ACHN (cell line): ENCODE results near the gene KCNMB4.

Experiments used
- DNase-seq: peaks from one replicate; pipeline ENCODE4 v3.0.0-alpha.2; 2015
- in situ Hi-C: cut with HindIII; loops from 2 replicates; pipeline ENCODE4 v1.10.0; 2017; ENCODE audit warnings: low sequenced_read_pairs, low pct_ligation_motif_present, low pct_unique_long_range_greater_than_20kb

The KCNMB4 gene

GRCh38 chr12:70418101-70418500 lies 52.0 kb downstream of the KCNMB4 start:
- in situ Hi-C loops: no loop called here
- no peak for DNase-seq

- in situ Hi-C loops: no loop called here
- DNase-seq: no peak
Measured at GRCh38 chr12:70422631-70423030, 56.5 kb downstream of the KCNMB4 start.

DNA sequence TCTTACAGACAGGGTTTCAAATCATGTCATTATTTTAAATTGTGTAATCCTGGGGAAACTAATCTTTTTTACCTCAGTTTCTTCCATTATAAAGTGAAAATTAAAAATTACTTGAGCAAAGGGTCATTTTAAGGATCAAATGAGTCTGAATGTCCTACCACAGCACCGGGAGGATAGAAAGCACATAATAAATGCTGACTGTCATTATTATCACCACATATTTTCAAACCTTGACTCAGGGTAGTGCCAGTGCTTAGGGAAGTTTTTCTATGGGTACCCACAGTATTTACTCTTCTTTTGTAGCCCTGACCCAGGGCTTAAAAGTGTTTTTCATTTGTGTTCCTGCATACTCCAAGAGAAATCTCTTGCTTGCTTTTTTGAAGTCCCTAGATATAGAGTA lies 60.5 kb downstream of the KCNMB4 start:
- DNase-seq: no peak

DNA sequence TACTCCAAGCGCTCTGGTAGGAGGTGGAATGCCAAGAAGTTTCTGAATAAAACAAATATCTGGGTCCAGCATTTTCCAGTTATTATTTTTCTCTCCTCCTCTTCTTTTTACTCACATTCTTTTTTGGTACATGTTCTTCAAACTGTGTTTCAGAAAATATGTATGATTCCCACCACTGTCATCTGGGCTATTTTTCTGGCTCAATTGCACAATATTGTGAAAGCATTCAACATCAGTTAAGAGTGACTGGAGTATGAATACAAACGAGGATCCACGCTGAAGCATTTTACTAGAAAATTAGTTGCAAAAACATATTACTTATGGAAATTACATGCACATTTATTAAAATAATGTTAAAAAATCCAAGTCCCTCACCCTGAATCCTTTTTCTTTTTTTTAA lies 61.5 kb downstream of the KCNMB4 start:
- in situ Hi-C loops: no loop called here
- no peak for DNase-seq

More for the DNA sequence above, 60.5 kb downstream of the KCNMB4 start:
- in situ Hi-C loops: no loop called here

DNA sequence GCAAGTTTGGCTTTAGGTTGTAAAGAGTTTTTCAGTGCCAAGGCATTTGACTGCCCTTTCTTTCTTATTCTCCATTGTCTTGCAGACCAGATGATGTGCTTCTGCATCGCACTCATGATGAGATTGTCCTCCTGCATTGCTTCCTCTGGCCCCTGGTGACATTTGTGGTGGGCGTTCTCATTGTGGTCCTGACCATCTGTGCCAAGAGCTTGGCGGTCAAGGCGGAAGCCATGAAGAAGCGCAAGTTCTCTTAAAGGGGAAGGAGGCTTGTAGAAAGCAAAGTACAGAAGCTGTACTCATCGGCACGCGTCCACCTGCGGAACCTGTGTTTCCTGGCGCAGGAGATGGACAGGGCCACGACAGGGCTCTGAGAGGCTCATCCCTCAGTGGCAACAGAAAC lies 64.3 kb downstream of the KCNMB4 start:
- in situ Hi-C loops: no loop called here
- no peak for DNase-seq

- in situ Hi-C loops: no loop called here
- DNase-seq: no peak
Measured at GRCh38 chr12:70436836-70437235, 70.7 kb downstream of the KCNMB4 start.

DNA sequence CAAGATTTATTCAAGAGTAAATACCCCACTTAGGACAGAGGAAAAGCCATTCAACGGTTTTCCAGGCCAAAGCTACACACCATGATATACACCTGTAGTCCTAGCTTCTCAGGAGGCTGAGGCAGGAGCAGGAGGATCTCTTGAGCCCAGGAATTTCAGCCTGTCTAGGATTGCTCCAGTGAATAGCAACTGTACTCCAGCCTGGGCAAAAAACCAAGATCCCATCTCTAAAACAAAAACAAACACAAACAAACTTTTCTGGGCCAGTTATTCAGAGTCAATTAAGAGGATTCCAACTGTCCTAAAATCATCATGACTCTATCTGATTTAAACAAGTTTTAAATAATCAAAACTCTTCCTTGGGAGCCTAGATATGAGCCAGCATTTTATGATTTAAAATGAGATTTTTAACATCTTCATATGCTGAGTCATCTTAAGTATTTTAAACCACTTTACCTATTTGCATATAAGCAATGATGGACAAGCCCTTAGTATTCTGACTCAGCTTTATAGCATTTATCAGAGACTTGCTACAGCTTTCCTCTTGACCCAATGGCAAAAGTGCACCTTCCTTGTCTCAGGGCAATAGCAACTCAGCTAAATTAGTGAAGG lies 77.1 kb downstream of the KCNMB4 start:
- in situ Hi-C loops: no loop called here
- DNase-seq: no peak

GRCh38 chr12:70444903-70445302 lies 78.8 kb downstream of the KCNMB4 start:
- in situ Hi-C loops: no loop called here
- no peak for DNase-seq

GRCh38 chr12:70448371-70448770 lies 82.3 kb downstream of the KCNMB4 start:
- DNase-seq: no peak

GRCh38 chr12:70449074-70449752 lies 83.1 kb downstream of the KCNMB4 start:
- in situ Hi-C loops: no loop called here
- no peak for DNase-seq

More at GRCh38 chr12:70448371-70448770, 82.3 kb downstream of the KCNMB4 start:
- in situ Hi-C loops: no loop called here

- in situ Hi-C loops: no loop called here
- no peak for DNase-seq
Measured at GRCh38 chr12:70449753-70450341, 83.8 kb downstream of the KCNMB4 start.

DNA sequence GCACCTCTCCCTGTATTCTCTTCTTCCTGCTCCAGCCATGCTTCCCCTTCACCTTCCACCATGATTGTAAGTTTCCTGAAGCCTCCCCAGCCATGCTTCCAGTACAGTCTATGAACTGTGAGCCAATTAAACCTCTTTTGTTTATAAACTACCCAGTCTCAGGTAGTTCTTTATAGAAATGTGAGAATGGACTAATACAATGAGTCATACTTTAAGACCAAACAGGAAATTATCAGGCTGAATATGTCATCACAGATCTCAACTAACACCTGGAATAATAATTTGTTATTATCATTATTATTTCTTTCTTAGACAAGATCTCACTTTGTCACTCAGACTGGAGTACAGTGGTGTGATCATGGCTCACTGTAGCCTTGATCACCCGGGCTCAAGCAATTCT lies 85.4 kb downstream of the KCNMB4 start:
- DNase-seq: no peak
- in situ Hi-C loops: no loop called here

- no peak for DNase-seq
- in situ Hi-C loops: no loop called here
Measured at GRCh38 chr12:70456953-70457352, 90.9 kb downstream of the KCNMB4 start.

DNA sequence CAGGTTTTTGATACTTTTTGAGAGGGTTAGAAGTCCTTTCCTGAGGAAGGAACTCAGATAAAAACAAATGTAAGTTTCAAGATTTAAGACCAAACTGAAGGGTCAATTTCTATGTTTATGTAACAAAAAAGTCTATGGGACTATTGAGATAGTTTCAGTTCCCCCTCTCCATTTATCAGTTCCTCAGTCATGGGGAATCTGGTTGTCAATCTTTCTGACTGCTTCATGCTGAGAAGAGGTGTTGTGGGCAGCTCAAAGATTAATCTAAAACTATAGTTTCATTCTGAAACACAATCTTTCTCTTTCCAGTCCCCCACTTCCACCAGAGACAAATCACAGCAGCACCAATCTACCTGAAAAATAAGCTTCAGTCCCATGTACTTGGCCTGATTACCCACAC lies 93.7 kb downstream of the KCNMB4 start:
- DNase-seq: no peak
- in situ Hi-C loops: no loop called here

- in situ Hi-C loops: no loop called here
- DNase-seq: no peak
Measured at GRCh38 chr12:70463997-70464396, 97.9 kb downstream of the KCNMB4 start.

GRCh38 chr12:70466753-70467152 lies 100.7 kb downstream of the KCNMB4 start:
- no peak for DNase-seq
- in situ Hi-C loops: no loop called here

DNA sequence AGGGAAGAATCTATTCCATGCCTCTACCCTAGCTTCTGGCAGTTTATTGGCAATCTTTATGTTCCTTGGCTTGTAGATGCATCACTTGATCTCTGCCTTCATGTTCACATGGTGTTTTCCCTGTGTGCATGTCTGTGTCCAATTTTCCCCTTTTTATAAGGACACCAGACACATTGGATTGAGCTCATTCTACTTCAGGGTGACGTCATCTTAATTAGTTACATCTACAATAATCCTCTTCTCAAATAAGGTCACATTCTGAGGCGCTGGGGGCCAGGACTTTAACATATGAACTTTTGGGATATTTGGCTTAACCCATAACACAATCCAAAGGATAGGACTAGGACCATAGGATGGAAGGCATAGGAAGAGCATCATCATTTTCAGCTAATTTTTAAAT lies 101.4 kb downstream of the KCNMB4 start:
- in situ Hi-C loops: no loop called here
- no peak for DNase-seq

DNA sequence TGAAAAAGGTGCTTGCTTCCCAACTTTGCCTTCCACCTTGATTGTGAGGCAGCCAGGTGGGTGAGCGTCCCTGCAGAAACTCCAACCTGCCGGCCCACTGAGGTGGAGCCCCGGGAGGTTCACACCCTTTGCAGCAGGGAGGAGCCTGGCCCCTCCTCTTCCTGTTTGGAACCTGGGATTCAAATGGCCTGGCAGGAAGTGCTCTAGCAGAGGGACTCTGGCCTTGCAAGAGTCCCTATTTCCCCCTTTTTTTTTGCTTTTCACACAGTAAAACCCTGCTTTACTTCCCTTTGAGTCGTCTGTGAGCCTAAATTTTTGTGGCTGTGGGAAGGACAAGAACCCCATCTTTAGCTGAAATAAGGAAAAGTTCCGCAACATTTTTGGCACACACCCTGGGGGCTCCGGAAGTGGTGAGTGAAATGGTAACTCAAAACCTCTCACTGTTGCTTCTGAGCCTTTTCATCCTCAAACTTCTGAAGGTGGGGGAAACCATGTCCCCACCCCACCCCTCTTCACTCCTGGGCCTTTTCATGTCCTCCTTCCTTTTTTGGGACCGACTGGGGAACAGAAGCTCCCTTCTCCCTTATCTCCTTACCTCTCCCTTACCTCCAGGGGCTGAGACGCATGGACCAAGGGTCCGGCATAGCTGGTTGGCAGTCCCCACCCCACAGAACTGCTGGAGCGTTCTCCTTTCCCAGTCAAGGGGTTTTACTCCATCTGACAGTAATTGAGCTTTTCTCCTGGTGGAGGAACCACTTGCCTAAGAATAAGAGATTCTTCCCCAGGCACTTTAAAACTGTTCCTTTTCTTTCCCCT lies 102.0 kb downstream of the KCNMB4 start:
- in situ Hi-C loops: no loop called here
- no peak for DNase-seq

- DNase-seq: no peak
- in situ Hi-C loops: no loop called here
Measured at GRCh38 chr12:70468741-70469140, 102.7 kb downstream of the KCNMB4 start.
